ENCODE data around the gene FLNB. TPM values are rescaled to one million over a fixed set of nuclear protein-coding genes. Genes with fewer than 3 reads are reported as not detected.

The FLNB gene
- total and polyA plus RNA-seq, 2 of the 13 experiments (the other 11 are each of a cell fraction or from before 2014, with no cell fraction given) = 106 to 130 TPM

DNA sequence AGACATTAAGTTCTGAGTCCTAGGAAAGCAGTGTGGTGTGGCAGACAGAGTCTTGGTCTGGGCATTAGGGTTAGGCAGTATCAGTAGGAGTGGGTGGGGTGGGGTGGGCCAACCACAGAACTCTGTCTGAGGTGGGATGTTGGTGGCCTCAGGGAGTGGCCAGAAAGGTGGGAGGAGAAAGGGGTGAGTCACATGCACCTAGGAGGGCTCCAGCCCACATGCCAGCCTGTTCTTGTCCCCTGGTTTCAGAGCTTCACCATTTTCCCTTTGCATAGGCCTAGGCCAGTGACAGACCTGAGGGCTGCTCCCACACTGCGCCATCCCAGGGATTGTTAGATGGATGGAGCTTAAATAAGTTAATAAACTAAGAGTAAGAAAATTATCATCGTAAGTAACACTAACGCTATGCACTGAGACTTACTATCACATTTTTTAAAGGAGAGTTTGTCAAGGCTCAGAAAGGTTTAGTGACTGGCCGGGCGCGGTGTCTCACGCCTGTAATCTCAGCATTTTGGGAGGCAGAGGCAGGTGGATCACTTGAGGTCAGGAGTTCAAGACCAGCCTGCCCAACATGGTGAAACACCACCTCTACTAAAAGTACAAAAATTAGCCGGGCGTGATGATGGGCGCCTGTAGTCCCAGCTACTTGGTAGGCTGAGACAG, 168.7 kb downstream of the FLNB start (continued):
- TF ChIP-seq, protein P1, sequence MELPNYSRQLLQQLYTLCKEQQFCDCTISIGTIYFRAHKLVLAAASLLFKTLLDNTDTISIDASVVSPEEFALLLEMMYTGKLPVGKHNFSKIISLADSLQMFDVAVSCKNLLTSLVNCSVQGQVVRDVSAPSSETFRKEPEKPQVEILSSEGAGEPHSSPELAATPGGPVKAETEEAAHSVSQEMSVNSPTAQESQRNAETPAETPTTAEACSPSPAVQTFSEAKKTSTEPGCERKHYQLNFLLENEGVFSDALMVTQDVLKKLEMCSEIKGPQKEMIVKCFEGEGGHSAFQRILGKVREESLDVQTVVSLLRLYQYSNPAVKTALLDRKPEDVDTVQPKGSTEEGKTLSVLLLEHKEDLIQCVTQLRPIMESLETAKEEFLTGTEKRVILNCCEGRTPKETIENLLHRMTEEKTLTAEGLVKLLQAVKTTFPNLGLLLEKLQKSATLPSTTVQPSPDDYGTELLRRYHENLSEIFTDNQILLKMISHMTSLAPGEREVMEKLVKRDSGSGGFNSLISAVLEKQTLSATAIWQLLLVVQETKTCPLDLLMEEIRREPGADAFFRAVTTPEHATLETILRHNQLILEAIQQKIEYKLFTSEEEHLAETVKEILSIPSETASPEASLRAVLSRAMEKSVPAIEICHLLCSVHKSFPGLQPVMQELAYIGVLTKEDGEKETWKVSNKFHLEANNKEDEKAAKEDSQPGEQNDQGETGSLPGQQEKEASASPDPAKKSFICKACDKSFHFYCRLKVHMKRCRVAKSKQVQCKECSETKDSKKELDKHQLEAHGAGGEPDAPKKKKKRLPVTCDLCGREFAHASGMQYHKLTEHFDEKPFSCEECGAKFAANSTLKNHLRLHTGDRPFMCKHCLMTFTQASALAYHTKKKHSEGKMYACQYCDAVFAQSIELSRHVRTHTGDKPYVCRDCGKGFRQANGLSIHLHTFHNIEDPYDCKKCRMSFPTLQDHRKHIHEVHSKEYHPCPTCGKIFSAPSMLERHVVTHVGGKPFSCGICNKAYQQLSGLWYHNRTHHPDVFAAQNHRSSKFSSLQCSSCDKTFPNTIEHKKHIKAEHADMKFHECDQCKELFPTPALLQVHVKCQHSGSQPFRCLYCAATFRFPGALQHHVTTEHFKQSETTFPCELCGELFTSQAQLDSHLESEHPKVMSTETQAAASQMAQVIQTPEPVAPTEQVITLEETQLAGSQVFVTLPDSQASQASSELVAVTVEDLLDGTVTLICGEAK (IDR thresholded peaks at IDR 0.05) = no peak
- TF ChIP-seq, protein P1 (CRISPR knock-in tag; IDR thresholded peaks at IDR 0.05) = no peak
- TF ChIP-seq SUZ12 (IDR thresholded peaks at IDR 0.05; ENCODE audit: low read depth, low read length) (no peak), ZNF235 (CRISPR knock-in tag; IDR thresholded peaks at IDR 0.05; ENCODE audit: borderline replicate concordance) (no peak), FOSL2 (CRISPR knock-in tag; IDR thresholded peaks at IDR 0.05) (peak; percentile 36; the same call in 1 of the 2 replicates), ZNF337 (CRISPR knock-in tag; IDR thresholded peaks at IDR 0.05; ENCODE audit: borderline replicate concordance, low read depth) (no peak), SIN3B (IDR thresholded peaks at IDR 0.05; ENCODE audit: low read length) (no peak), POLR2A (IDR thresholded peaks at IDR 0.05; ENCODE audit: insufficient read depth in 1 of 2, low read depth in 2 of 2, low read length in 2 of 2) (peak in 1 of 2 experiments; percentile 41; a peak in 1 of 4 replicates), ZSCAN31 (CRISPR knock-in tag; IDR thresholded peaks at IDR 0.05; ENCODE audit: low read depth) (no peak), NFYB (CRISPR knock-in tag; IDR thresholded peaks at IDR 0.05) (no peak), ZFP37 (CRISPR knock-in tag; IDR thresholded peaks at IDR 0.05; ENCODE audit: borderline replicate concordance) (no peak), HMGA1 (CRISPR knock-in tag; conservative IDR thresholded peaks at IDR 0.05) (no peak)
- TF ChIP-seq, protein P2, sequence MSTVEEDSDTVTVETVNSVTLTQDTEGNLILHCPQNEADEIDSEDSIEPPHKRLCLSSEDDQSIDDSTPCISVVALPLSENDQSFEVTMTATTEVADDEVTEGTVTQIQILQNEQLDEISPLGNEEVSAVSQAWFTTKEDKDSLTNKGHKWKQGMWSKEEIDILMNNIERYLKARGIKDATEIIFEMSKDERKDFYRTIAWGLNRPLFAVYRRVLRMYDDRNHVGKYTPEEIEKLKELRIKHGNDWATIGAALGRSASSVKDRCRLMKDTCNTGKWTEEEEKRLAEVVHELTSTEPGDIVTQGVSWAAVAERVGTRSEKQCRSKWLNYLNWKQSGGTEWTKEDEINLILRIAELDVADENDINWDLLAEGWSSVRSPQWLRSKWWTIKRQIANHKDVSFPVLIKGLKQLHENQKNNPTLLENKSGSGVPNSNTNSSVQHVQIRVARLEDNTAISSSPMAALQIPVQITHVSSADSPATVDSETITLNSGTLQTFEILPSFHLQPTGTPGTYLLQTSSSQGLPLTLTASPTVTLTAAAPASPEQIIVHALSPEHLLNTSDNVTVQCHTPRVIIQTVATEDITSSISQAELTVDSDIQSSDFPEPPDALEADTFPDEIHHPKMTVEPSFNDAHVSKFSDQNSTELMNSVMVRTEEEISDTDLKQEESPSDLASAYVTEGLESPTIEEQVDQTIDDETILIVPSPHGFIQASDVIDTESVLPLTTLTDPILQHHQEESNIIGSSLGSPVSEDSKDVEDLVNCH (CRISPR knock-in tag; IDR thresholded peaks at IDR 0.05) = no peak
- TF ChIP-seq, protein P3, sequence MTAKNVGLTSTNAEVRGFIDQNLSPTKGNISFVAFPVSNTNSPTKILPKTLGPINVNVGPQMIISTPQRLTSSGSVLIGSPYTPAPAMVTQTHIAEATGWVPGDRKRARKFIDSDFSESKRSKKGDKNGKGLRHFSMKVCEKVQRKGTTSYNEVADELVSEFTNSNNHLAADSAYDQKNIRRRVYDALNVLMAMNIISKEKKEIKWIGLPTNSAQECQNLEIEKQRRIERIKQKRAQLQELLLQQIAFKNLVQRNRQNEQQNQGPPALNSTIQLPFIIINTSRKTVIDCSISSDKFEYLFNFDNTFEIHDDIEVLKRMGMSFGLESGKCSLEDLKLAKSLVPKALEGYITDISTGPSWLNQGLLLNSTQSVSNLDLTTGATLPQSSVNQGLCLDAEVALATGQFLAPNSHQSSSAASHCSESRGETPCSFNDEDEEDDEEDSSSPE (CRISPR knock-in tag; IDR thresholded peaks at IDR 0.05) = no peak
- TF ChIP-seq, protein P4, sequence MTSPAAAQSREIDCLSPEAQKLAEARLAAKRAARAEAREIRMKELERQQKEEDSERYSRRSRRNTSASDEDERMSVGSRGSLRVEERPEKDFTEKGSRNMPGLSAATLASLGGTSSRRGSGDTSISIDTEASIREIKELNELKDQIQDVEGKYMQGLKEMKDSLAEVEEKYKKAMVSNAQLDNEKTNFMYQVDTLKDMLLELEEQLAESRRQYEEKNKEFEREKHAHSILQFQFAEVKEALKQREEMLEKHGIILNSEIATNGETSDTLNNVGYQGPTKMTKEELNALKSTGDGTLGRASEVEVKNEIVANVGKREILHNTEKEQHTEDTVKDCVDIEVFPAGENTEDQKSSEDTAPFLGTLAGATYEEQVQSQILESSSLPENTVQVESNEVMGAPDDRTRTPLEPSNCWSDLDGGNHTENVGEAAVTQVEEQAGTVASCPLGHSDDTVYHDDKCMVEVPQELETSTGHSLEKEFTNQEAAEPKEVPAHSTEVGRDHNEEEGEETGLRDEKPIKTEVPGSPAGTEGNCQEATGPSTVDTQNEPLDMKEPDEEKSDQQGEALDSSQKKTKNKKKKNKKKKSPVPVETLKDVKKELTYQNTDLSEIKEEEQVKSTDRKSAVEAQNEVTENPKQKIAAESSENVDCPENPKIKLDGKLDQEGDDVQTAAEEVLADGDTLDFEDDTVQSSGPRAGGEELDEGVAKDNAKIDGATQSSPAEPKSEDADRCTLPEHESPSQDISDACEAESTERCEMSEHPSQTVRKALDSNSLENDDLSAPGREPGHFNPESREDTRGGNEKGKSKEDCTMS (CRISPR knock-in tag; conservative IDR thresholded peaks at IDR 0.05) = no peak
